GM10847 (cell line): ENCODE results near the gene CDKAL1.

Experiments used
- POLR2A ChIP-seq: IDR thresholded peaks from 2 replicates; pipeline ENCODE4 v1.6.1; 2011; ENCODE audit not compliant: insufficient read length; ENCODE audit errors: extremely low read depth

CDKAL1 gene

GRCh38 chr6:20907486-20908071 is 373.3 kb downstream of the CDKAL1 start:
- TF ChIP-seq POLR2A, result no peak

- TF ChIP-seq POLR2A, result no peak
Measured at GRCh38 chr6:20909621-20910020, 375.4 kb downstream of the CDKAL1 start.

- no peak for TF ChIP-seq POLR2A
Measured at GRCh38 chr6:20911712-20912111, 377.5 kb downstream of the CDKAL1 start.

GRCh38 chr6:20915156-20915555 is 380.9 kb downstream of the CDKAL1 start:
- no peak for TF ChIP-seq POLR2A

DNA sequence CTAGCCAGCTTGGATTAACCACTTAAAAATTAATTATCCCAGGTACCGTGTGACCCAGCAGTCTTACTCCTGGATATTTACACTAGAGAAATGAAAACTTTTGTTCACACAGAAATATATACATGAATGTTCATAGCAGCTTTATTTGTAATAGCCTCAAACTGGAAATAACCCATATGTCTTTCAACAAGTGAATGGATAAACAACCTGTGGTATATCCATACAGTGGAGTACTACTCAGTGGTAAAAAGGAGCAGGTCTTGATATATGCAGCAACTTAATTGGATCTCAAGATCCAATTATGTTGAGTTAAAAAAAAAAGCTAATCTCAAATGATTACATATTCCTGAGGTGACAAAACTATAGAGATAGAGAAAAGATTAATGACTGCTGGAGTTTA is 381.4 kb downstream of the CDKAL1 start:
- no peak for TF ChIP-seq POLR2A

DNA sequence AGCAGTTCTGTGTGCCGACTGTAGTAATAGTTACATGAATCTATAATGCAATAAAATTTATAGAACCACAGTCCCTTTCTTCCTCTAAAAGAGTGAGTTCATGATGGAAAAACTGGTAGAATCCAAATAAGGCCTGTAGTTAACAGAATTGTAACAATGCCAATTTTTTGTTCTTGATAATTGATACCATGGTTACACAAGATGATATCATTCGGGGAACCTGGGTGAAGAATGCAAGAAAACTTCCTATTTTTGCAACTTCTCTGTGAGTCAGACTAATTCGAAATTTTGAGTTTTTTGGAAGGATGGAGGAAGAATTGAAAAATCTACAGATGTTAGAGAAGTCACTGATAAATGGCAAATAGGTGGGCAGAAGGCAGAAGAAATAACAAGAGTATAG is 381.8 kb downstream of the CDKAL1 start:
- no peak for TF ChIP-seq POLR2A

DNA sequence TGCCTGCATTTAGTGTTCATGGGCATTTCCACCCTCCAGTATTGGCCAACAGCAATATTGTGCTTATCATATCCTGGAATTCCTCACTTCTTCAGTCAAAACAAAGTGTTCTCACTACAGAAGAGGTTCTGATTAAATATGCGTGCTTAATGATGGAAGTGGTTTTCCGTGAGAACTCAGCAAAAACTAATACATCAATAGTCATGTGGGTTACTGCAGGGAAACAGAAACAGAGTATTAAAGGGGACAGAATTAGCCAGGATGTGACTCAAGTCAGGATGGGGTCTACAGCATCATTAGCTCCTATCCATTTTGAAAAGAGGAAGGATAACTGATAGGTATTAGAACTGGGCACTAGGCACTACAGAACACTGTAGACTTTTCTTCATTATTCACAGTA is 384.6 kb downstream of the CDKAL1 start:
- no peak for TF ChIP-seq POLR2A

DNA sequence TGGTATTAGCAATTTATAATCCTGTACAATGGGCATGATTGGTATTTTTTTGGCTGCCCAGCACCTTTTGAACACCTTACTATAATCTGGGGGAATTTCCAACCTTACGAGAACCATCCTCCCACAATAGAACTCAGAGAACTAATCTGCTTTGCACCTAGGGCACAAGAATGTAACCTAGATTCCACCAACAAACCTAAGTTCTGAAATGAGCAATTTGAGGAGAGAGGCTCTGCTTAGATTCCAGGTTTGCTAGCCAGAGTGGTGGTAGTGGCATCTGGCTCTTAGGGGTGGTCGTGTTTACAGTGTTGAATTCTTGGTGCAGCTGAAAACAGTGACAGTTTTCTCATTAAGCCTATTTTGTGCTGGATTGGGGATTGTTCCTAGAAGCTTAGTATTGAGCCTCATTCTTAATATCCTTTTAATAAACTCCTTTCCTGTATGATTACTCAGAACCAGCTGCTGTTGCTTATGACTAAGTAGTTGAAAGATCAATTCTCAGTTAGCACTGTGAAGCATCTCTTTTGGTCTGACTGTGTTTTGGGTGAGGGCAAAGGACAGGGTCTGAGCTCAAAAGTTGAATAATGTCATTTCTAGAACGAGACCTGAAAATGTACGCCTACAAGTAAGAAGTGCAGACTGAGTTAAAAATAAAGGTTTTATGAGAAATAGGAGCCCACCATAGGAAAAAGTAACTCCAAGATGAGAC is 385.6 kb downstream of the CDKAL1 start:
- no peak for TF ChIP-seq POLR2A

DNA sequence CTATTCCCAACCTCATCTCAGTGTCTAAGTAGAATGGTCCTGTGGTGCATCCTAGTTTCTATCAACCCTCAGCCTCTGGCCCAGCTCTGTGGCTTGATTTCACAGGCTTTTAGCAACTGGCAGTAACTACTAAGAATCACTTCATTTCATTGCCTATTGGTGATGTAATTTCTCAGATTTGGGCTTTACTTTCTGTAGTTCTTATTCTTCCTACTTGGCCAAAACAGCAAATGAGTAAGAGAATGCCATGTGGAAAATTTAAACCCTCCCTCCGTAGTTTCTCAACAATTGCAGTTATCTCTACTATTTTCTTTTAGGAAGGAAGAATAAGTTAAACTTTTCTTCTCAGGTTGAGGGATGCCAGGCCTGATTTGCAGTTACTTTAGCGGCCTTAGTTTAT is 387.3 kb downstream of the CDKAL1 start:
- TF ChIP-seq POLR2A, result no peak

- no peak for TF ChIP-seq POLR2A
Measured at GRCh38 chr6:20922743-20923142, 388.5 kb downstream of the CDKAL1 start.

GRCh38 chr6:20924911-20925543 is 390.8 kb downstream of the CDKAL1 start:
- no peak for TF ChIP-seq POLR2A

GRCh38 chr6:20927130-20927860 is 393.0 kb downstream of the CDKAL1 start:
- TF ChIP-seq POLR2A, result no peak

DNA sequence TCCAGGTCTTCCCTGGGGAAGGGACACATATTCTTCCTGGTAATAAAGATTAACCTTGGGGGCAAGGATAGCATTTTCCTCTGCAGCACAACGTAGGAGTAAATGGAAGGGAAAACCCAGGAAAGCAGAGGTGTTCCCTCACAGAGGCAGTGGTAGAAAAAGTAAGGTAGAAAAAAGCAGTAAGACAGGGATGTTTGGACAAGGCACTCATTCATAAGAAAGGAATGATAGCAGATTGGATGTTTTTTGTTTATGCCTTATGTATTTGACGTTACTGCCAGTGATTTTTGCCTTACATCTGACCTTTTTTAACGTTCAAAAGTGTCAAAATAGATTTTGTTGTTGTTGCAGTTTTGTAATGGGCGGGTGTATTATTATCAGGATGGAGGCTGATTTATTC is 395.0 kb downstream of the CDKAL1 start:
- no peak for TF ChIP-seq POLR2A

GRCh38 chr6:20931093-20931492 is 396.8 kb downstream of the CDKAL1 start:
- TF ChIP-seq POLR2A, result no peak

GRCh38 chr6:20931772-20932171 is 397.5 kb downstream of the CDKAL1 start:
- TF ChIP-seq POLR2A, result no peak

- no peak for TF ChIP-seq POLR2A
Measured at GRCh38 chr6:20932284-20932683, 398.0 kb downstream of the CDKAL1 start.

DNA sequence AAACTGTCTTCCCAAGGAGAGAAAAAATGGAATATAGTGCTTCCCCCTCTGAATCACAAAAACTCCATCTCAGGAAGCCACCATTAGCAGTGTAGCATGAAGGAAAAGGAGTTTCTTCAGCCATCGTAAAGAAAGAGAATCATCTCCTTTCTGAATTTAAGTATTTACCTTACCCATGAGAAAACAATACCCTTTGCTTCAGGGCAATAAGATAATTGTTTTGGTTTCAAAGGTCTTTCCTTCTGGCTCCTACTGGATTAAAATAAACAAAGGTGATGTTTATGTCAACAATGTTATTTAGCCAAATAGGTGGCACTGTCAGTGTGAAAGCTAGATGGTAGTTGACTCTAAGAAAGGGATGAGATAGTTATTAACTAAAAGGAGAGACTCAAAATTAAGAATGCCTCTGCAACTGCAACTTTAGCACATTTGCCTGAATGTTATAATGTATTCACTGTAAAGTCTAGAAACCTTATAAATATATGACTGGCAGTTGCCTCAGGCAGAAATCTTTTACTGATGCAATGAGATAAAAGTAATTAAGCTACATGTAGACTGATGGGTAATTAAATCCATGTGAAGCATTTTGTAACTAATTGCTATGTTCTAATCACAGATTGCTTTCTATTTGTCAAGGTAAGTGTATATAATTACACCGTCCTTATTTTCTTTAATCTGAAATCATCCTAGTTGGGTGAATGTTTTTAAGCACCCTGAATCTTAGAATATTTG is 399.0 kb downstream of the CDKAL1 start:
- no peak for TF ChIP-seq POLR2A
